ENCODE results near the gene COL23A1. TPM values are rescaled to one million over a fixed set of nuclear protein-coding genes. Genes with fewer than 3 reads are reported as not detected.
A peak's percentile ranks its signal among the peaks of the same experiment; 100 is the strongest.

COL23A1 gene
- total RNA-seq, 1 donor from 2014 or later, result 2.9 TPM

- peak overlapping the region; percentile 5 for H3K4me3 Mint-ChIP-seq (ENCODE audit: unreplicated experiment)
- no peak overlapping the region for H3K27ac Mint-ChIP-seq (ENCODE audit: unreplicated experiment)
These were observed 25.2 kb downstream of the COL23A1 start for GRCh38 chr5:178564811-178565550.

GRCh38 chr5:178564397-178564796 is 25.8 kb downstream of the COL23A1 start:
- TF ChIP-seq CTCF (IDR thresholded peaks at IDR 0.05; ENCODE audit: partially characterized antibody, unreplicated experiment), result no peak
- peaks cover 15% of the 10 kb centered on the region for H3K4me1 Mint-ChIP-seq (ENCODE audit: low read depth, unreplicated experiment)
- no peak overlapping the region for H3K27ac Mint-ChIP-seq (ENCODE audit: unreplicated experiment)
- H3K9me3 Mint-ChIP-seq (ENCODE audit: unreplicated experiment), result peaks cover 3% of the 10 kb centered on the region
- DNase-seq, result no peak
- H3K36me3 Mint-ChIP-seq (ENCODE audit: unreplicated experiment), result no peaks in the 10 kb centered on the region
- H3K27me3 Mint-ChIP-seq (ENCODE audit: unreplicated experiment), result peaks cover 2% of the 10 kb centered on the region
- peak overlapping the region; percentile 5 for H3K4me3 Mint-ChIP-seq (ENCODE audit: unreplicated experiment)

More at GRCh38 chr5:178564811-178565550, 25.2 kb downstream of the COL23A1 start:
- Mint-ChIP-seq H3K4me1 (ENCODE audit: low read depth, unreplicated experiment) (peaks cover 15% of the 10 kb centered on the region), H3K9me3 (ENCODE audit: unreplicated experiment) (peaks cover 3% of the 10 kb centered on the region), H3K27me3 (ENCODE audit: unreplicated experiment) (peaks cover 2% of the 10 kb centered on the region), H3K36me3 (ENCODE audit: unreplicated experiment) (no peaks in the 10 kb centered on the region)
- DNase-seq, result no peak
- TF ChIP-seq CTCF (IDR thresholded peaks at IDR 0.05; ENCODE audit: partially characterized antibody, unreplicated experiment), result no peak

- Mint-ChIP-seq H3K4me1 (ENCODE audit: low read depth, unreplicated experiment) (peaks cover 15% of the 10 kb centered on the region), H3K27ac (ENCODE audit: unreplicated experiment) (no peak overlapping the region), H3K4me3 (ENCODE audit: unreplicated experiment) (no peak overlapping the region), H3K36me3 (ENCODE audit: unreplicated experiment) (no peaks in the 10 kb centered on the region), H3K27me3 (ENCODE audit: unreplicated experiment) (peaks cover 2% of the 10 kb centered on the region), H3K9me3 (ENCODE audit: unreplicated experiment) (peaks cover 3% of the 10 kb centered on the region)
- DNase-seq, result no peak
- TF ChIP-seq CTCF (IDR thresholded peaks at IDR 0.05; ENCODE audit: partially characterized antibody, unreplicated experiment), result no peak
These were observed 26.6 kb downstream of the COL23A1 start for GRCh38 chr5:178563621-178564020.

GRCh38 chr5:178561746-178562264 is 28.4 kb downstream of the COL23A1 start:
- no peak for TF ChIP-seq CTCF (IDR thresholded peaks at IDR 0.05; ENCODE audit: partially characterized antibody, unreplicated experiment)
- Mint-ChIP-seq H3K27ac (ENCODE audit: unreplicated experiment) (no peak overlapping the region), H3K4me1 (ENCODE audit: low read depth, unreplicated experiment) (peaks cover 15% of the 10 kb centered on the region), H3K9me3 (ENCODE audit: unreplicated experiment) (peaks cover 3% of the 10 kb centered on the region), H3K36me3 (ENCODE audit: unreplicated experiment) (no peaks in the 10 kb centered on the region), H3K4me3 (ENCODE audit: unreplicated experiment) (no peak overlapping the region), H3K27me3 (ENCODE audit: unreplicated experiment) (no peaks in the 10 kb centered on the region)
- DNase-seq, result no peak

GRCh38 chr5:178560911-178561310 is 29.3 kb downstream of the COL23A1 start:
- H3K4me3 Mint-ChIP-seq (ENCODE audit: unreplicated experiment), result no peak overlapping the region
- DNase-seq, result no peak
- peaks cover 15% of the 10 kb centered on the region for H3K4me1 Mint-ChIP-seq (ENCODE audit: low read depth, unreplicated experiment)
- H3K27me3 Mint-ChIP-seq (ENCODE audit: unreplicated experiment), result no peaks in the 10 kb centered on the region
- TF ChIP-seq CTCF (IDR thresholded peaks at IDR 0.05; ENCODE audit: partially characterized antibody, unreplicated experiment), result no peak
- no peak overlapping the region for H3K27ac Mint-ChIP-seq (ENCODE audit: unreplicated experiment)
- H3K9me3 Mint-ChIP-seq (ENCODE audit: unreplicated experiment), result peaks cover 2% of the 10 kb centered on the region
- no peaks in the 10 kb centered on the region for H3K36me3 Mint-ChIP-seq (ENCODE audit: unreplicated experiment)

All from glutamatergic neuron (in vitro differentiated cells).